OCI-LY3 (cell line): ENCODE results near the gene PYGB.

Source experiments
- CTCF ChIP-seq: fragments of 200-600, 300-600 bp; sonication (generic); IDR thresholded peaks from 2 replicates; pipeline ENCODE4 v1.5.1; 2014; ENCODE audit warnings: antibody characterized with exemption, low read length, low read depth
- EZH2phosphoT487 ChIP-seq: fragments of 200-600 bp; shearing (Covaris generic); IDR thresholded peaks from 2 replicates; pipeline ENCODE4 v1.6.1; 2018; ENCODE audit warnings: antibody characterized with exemption, mixed run types, low read depth

GRCh38 chr20:25313593-25313992, 65.7 kb downstream of the PYGB start:
- TF ChIP-seq CTCF (no peak), EZH2phosphoT487 (no peak)
